GM12878 (cell line): ENCODE measurements around the gene IZUMO3. TPM values are rescaled to one million over a fixed set of nuclear protein-coding genes. Genes with fewer than 3 reads are reported as not detected.

Source experiments
- ATAC-seq: fragments of 200-7000 bp; cut with Tn5 transposase; 3 replicates; pipeline ENCODE4 v1.9.1; 2020; ENCODE audit warnings: mild to moderate bottlenecking, moderate library complexity
- BruUV-seq: library from RNA; stranded (reverse); fragments of 400-500 nt; replicated peaks from 2 replicates; lab custom pipeline; 2021; lab: Mats Ljungman, UMichigan
- CTCF ChIA-PET: fragments of 300-600 bp; sonication (Branson Sonifier 250); formaldehyde crosslinking; extraction: SDS; loops from one replicate; lab custom pipeline; 2021; ENCODE audit warnings: inconsistent platforms; lab: Yijun Ruan, JAX
- POLR2A ChIA-PET: fragments of 350-600 bp; formaldehyde crosslinking; extraction: SDS; loops from one replicate; lab custom pipeline; 2021; ENCODE audit warnings: inconsistent platforms; lab: Charles Lee
- RAD21 ChIA-PET: fragments of 300-600 bp; sonication (Branson Sonifier 250); formaldehyde crosslinking; loops from one replicate; lab custom pipeline; 2023; ENCODE audit warnings: antibody characterized with exemption; ENCODE audit not compliant: unreplicated experiment; lab: Charles Lee
- SMC1A ChIA-PET: fragments of 300-600 bp; sonication (Branson Sonifier 250); formaldehyde crosslinking; loops from one replicate; lab custom pipeline; 2023; ENCODE audit not compliant: unreplicated experiment, uncharacterized antibody; lab: Charles Lee
- DNase-seq: peaks from one replicate; pipeline ENCODE4 v3.0.0-alpha.2; 2011; ENCODE audit warnings: low read depth, low spot score
- FAIRE-seq: peaks from 3 replicates; lab custom pipeline; 2011; peaks lifted over from hg19 to GRCh38; lab: Jason Lieb, UNC
- H2AFZ ChIP-seq: 2 replicates; pipeline ENCODE4 v1.6.0; 2011; ENCODE audit warnings: low read depth, low read length, control low read depth; ENCODE audit not compliant: control insufficient read depth
- H3K27ac ChIP-seq: 2 replicates; pipeline ENCODE4 v1.5.1; 2011; ENCODE audit warnings: control low read depth; ENCODE audit not compliant: control insufficient read depth, insufficient read depth
- H3K27me3 ChIP-seq, 2 experiments: replicated peaks in 1 of 2; 2 replicates each; pipeline versions ENCODE4 v1.6.0 to v1.6.1; 2011; ENCODE audit warnings: low read length in 1 of 2; ENCODE audit not compliant: control insufficient read depth in 2 of 2, insufficient read depth in 2 of 2
- H3K36me3 ChIP-seq, 2 experiments: 2 replicates each; pipeline ENCODE4 v1.5.1; 2011; ENCODE audit warnings: low read length in 1 of 2; ENCODE audit not compliant: control insufficient read depth in 2 of 2, insufficient read depth in 2 of 2
- H3K4me1 ChIP-seq: 2 replicates; pipeline ENCODE4 v1.6.1; 2011; ENCODE audit warnings: mild to moderate bottlenecking, low read length, moderate library complexity, mixed read lengths; ENCODE audit not compliant: control insufficient read depth, insufficient read depth
- H3K4me2 ChIP-seq: 2 replicates; pipeline ENCODE4 v1.6.0; 2011; ENCODE audit warnings: control low read depth; ENCODE audit not compliant: control insufficient read depth, insufficient read depth
- H3K4me3 ChIP-seq: fragments of 200-600 bp; sonication (generic); 2 replicates; pipeline ENCODE4 v1.5.1; 2016
- H3K79me2 ChIP-seq: 2 replicates; pipeline ENCODE4 v1.6.0; 2011; ENCODE audit warnings: low read length; ENCODE audit not compliant: control insufficient read depth, insufficient read depth
- H3K9ac ChIP-seq: 2 replicates; pipeline ENCODE4 v1.8.0; 2011; ENCODE audit warnings: low read length, control low read depth, mixed read lengths; ENCODE audit not compliant: control insufficient read depth, insufficient read depth
- H3K9me3 ChIP-seq: replicated peaks from 3 replicates; pipeline ENCODE4 v1.5.1; 2011; ENCODE audit warnings: mild to moderate bottlenecking, low read length; ENCODE audit not compliant: control insufficient read depth, insufficient read depth
- H4K20me1 ChIP-seq: 2 replicates; pipeline ENCODE4 v1.6.0; 2011; ENCODE audit not compliant: control insufficient read depth, insufficient read depth
- BCL11A ChIP-seq: IDR thresholded peaks from 2 replicates; pipeline ENCODE4 v1.6.1; 2011; ENCODE audit warnings: low read depth, low read length
- EP300 ChIP-seq, 2 experiments: fragments of 150-350 bp in 1 of 2; IDR thresholded peaks; 2 replicates each; pipeline ENCODE4 v1.6.1; 2011 to 2012; ENCODE audit warnings: low read depth in 2 of 2, low read length in 2 of 2, borderline replicate concordance in 1 of 2, improper control_type of control experiment in 1 of 2, inconsistent platforms in 1 of 2; ENCODE audit not compliant: control insufficient read depth in 1 of 2
- JUNB ChIP-seq: IDR thresholded peaks from 2 replicates; pipeline ENCODE4 v1.6.1; 2016; ENCODE audit warnings: antibody characterized with exemption, mild to moderate bottlenecking
- MTA3 ChIP-seq: IDR thresholded peaks from 2 replicates; pipeline ENCODE4 v1.6.1; 2012; ENCODE audit warnings: low read length, inconsistent platforms, borderline replicate concordance
- NR2C2 ChIP-seq: IDR thresholded peaks from 2 replicates; pipeline ENCODE4 v1.6.1; 2011; ENCODE audit warnings: borderline replicate concordance, low read depth; ENCODE audit not compliant: control insufficient read depth, insufficient read length
- RUNX3 ChIP-seq: IDR thresholded peaks from 2 replicates; pipeline ENCODE4 v1.6.1; 2012; ENCODE audit warnings: low read length, inconsistent platforms
- WGBS: methylation state at CpG from one replicate; pipeline ENCODE4 v1.1.6; 2016; ENCODE audit warnings: low lambda C conversion rate; ENCODE audit not compliant: insufficient replicate concordance, insufficient coverage; ENCODE audit errors: missing lambda C conversion rate; 5-methylcytosine and 5-hydroxymethylcytosine counted together
- in situ Hi-C: fragments of 300-500 bp; cut with MboI; formaldehyde crosslinking; loops from 9 replicates; pipeline ENCODE4 v1.14.3; 2018; ENCODE audit warnings: mixed read lengths
- intact Hi-C: fragments of 100-400 bp; cut with micrococcal nuclease; formaldehyde crosslinking; loops from one replicate; pipeline ENCODE4 v1.14.2; 2022; ENCODE audit not compliant: unreplicated experiment
- polyA plus RNA-seq, 11 experiments: library from polyadenylated mRNA; depleted of rRNA in 4 of 11; unstranded in 6 of 11; stranded (reverse) in 5 of 11; fragments of >200 nt; fragmentation: Nextera tagmentation in 4 of 11; fragmentation: Illumina TruSeq in 1 of 11; extraction: Ambion mirVana in 4 of 11; extraction: Trizol in 1 of 11; gene quantifications; 1 replicate in 1 of 11; 2 replicates in 10 of 11; pipeline versions ENCODE4 v1.2.1 to v1.2.3, GENCODE V29; 2011 to 2016; ENCODE audit warnings: inconsistent platforms in 2 of 11, missing spikeins in 2 of 11, low read depth in 1 of 11
- total RNA-seq, 4 experiments: library from RNA; depleted of rRNA in 3 of 4; stranded (reverse); fragments of >200 nt in 3 of 4; fragmentation: Illumina TruSeq in 1 of 4; extraction: Trizol in 1 of 4; gene quantifications; 2 replicates each; pipeline versions ENCODE4 v1.2.1 to v1.2.3, GENCODE V29; 2013 to 2021
- TF ChIP-seq, protein P1 (sequence below): fragments of 450-650 bp; IDR thresholded peaks from 2 replicates; pipeline ENCODE4 v1.6.1; 2017; ENCODE audit warnings: borderline replicate concordance
- TF ChIP-seq, protein P2 (sequence below): fragments of 450-650 bp; conservative IDR thresholded peaks from 2 replicates; pipeline ENCODE4 v1.6.1; 2017; ENCODE audit warnings: mild to moderate bottlenecking, moderate library complexity
- TF ChIP-seq, protein P3 (sequence below): fragments of 450-650 bp; IDR thresholded peaks from 2 replicates; pipeline ENCODE4 v1.6.1; 2017; ENCODE audit warnings: mild to moderate bottlenecking, moderate library complexity

The IZUMO3 gene
- total and polyA plus RNA-seq, 10 of the 15 experiments (the other 5 are each of a cell fraction or from before 2014, with no cell fraction given): not detected

DNA sequence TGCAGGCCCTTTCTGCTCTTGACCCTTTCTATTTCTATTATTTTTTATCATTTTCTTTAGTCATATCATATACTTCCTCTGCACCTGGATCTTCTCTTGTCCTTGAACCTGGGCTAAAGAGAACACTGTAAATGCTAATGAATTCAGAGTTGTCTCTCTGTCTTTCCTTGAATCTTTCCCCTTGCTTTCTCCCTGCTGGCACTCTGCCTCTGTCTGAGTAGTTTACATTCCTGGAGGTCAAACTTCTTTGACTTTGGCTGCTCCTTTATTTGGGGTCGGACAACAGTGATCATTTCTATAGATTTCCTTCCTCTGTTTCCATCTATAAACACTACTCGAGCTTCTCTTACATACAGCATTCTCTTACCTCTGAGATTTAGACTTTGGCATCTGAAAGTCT lies 47.1 kb downstream of the IZUMO3 start:
- no peak overlapping the region for H3K9ac ChIP-seq
- ChIA-PET RAD21 (no interaction called here), CTCF (interaction anchor here (1.0 kb wide), 1 partner anchor 20 kb away, joined by 3 read pairs; no protein-coding TSS in a partner anchor), POLR2A (no interaction called here), SMC1A (no interaction called here)
- H3K4me2 ChIP-seq: no peak overlapping the region
- no peaks in the 10 kb centered on the region for H3K27me3 ChIP-seq
- no peak overlapping the region for H3K27ac ChIP-seq
- H3K4me3 ChIP-seq: no peak overlapping the region
- FAIRE-seq (no peak), ATAC-seq (no peak), DNase-seq (no peak)
- no TSS peak for BruUV-seq
- in situ Hi-C loops: no loop called here
- H3K79me2 ChIP-seq: no peaks in the 10 kb centered on the region
- intact Hi-C loops: no loop called here
- no peaks in the 10 kb centered on the region for H3K36me3 ChIP-seq
- WGBS: 0% methylated on average over 2 of the region's 2 CpGs
- no peaks in the 10 kb centered on the region for H4K20me1 ChIP-seq
- no peak overlapping the region for H2AFZ ChIP-seq
- H3K9me3 ChIP-seq: no peaks in the 10 kb centered on the region
- TF ChIP-seq BCL11A (no peak), EP300 (IDR thresholded peaks at IDR 0.05; ENCODE audit: borderline replicate concordance in 1 of 2, control insufficient read depth in 1 of 2, low read depth in 2 of 2, low read length in 2 of 2) (no peak), JUNB (no peak)
- TF ChIP-seq, all 136 proteins: peak for 0
- H3K4me1 ChIP-seq: no peaks in the 10 kb centered on the region

DNA sequence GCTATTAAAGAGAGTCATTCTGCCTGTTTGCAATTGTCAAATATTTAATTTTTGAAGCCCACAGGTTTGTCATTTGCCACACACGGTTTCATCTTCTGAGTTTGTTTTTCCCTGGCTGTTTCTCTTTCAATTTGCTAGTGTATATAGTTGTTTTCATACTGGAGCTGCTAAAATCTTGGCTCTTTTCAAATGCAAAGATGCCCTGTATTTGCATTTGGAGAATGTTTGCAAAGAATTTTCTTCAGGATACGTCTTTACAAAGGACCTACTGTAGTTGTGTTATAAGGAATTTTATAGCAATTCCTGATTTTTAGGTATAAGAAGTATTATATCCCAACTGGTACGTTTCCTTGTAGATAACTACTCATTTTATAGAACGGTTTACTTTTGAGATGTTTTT lies 48.0 kb downstream of the IZUMO3 start:
- no peaks in the 10 kb centered on the region for H3K79me2 ChIP-seq
- ChIA-PET SMC1A (no interaction called here), RAD21 (no interaction called here), CTCF (no interaction called here), POLR2A (interaction anchor here (0.7 kb wide), 1 partner anchor 99 kb away, joined by 3 read pairs; no protein-coding TSS in a partner anchor)
- no peak overlapping the region for H3K9ac ChIP-seq
- intact Hi-C loops: no loop called here
- no peaks in the 10 kb centered on the region for H3K27me3 ChIP-seq
- BruUV-seq: no TSS peak
- no peak overlapping the region for H3K4me2 ChIP-seq
- no peak overlapping the region for H2AFZ ChIP-seq
- in situ Hi-C loops: no loop called here
- no peaks in the 10 kb centered on the region for H3K4me1 ChIP-seq
- H3K9me3 ChIP-seq: no peaks in the 10 kb centered on the region
- no peak for FAIRE-seq
- no peak overlapping the region for H3K4me3 ChIP-seq
- no peak for ATAC-seq
- H3K27ac ChIP-seq: no peak overlapping the region
- DNase-seq: no peak
- no peaks in the 10 kb centered on the region for H4K20me1 ChIP-seq
- under 1% methylated on average over 4 of the region's 4 CpGs for WGBS
- H3K36me3 ChIP-seq: no peaks in the 10 kb centered on the region
- TF ChIP-seq, protein P1, sequence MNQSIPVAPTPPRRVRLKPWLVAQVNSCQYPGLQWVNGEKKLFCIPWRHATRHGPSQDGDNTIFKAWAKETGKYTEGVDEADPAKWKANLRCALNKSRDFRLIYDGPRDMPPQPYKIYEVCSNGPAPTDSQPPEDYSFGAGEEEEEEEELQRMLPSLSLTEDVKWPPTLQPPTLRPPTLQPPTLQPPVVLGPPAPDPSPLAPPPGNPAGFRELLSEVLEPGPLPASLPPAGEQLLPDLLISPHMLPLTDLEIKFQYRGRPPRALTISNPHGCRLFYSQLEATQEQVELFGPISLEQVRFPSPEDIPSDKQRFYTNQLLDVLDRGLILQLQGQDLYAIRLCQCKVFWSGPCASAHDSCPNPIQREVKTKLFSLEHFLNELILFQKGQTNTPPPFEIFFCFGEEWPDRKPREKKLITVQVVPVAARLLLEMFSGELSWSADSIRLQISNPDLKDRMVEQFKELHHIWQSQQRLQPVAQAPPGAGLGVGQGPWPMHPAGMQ: no peak
- no peak for TF ChIP-seq MTA3
- no peak for TF ChIP-seq NR2C2
- TF ChIP-seq, protein P2, sequence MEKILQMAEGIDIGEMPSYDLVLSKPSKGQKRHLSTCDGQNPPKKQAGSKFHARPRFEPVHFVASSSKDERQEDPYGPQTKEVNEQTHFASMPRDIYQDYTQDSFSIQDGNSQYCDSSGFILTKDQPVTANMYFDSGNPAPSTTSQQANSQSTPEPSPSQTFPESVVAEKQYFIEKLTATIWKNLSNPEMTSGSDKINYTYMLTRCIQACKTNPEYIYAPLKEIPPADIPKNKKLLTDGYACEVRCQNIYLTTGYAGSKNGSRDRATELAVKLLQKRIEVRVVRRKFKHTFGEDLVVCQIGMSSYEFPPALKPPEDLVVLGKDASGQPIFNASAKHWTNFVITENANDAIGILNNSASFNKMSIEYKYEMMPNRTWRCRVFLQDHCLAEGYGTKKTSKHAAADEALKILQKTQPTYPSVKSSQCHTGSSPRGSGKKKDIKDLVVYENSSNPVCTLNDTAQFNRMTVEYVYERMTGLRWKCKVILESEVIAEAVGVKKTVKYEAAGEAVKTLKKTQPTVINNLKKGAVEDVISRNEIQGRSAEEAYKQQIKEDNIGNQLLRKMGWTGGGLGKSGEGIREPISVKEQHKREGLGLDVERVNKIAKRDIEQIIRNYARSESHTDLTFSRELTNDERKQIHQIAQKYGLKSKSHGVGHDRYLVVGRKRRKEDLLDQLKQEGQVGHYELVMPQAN: no peak
- TF ChIP-seq RUNX3: no peak
- TF ChIP-seq, protein P3, sequence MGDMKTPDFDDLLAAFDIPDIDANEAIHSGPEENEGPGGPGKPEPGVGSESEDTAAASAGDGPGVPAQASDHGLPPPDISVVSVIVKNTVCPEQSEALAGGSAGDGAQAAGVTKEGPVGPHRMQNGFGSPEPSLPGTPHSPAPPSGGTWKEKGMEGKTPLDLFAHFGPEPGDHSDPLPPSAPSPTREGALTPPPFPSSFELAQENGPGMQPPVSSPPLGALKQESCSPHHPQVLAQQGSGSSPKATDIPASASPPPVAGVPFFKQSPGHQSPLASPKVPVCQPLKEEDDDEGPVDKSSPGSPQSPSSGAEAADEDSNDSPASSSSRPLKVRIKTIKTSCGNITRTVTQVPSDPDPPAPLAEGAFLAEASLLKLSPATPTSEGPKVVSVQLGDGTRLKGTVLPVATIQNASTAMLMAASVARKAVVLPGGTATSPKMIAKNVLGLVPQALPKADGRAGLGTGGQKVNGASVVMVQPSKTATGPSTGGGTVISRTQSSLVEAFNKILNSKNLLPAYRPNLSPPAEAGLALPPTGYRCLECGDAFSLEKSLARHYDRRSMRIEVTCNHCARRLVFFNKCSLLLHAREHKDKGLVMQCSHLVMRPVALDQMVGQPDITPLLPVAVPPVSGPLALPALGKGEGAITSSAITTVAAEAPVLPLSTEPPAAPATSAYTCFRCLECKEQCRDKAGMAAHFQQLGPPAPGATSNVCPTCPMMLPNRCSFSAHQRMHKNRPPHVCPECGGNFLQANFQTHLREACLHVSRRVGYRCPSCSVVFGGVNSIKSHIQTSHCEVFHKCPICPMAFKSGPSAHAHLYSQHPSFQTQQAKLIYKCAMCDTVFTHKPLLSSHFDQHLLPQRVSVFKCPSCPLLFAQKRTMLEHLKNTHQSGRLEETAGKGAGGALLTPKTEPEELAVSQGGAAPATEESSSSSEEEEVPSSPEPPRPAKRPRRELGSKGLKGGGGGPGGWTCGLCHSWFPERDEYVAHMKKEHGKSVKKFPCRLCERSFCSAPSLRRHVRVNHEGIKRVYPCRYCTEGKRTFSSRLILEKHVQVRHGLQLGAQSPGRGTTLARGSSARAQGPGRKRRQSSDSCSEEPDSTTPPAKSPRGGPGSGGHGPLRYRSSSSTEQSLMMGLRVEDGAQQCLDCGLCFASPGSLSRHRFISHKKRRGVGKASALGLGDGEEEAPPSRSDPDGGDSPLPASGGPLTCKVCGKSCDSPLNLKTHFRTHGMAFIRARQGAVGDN: no peak
- no peak for TF ChIP-seq BCL11A
